Stimulated activated CD4-positive, alpha-beta T cell treated with anti-CD3 and anti-CD28 coated beads, Interleukin-15, amount 100 ng/mL, for 48 hours (primary cell): ENCODE measurements around the gene L2HGDH.
"Not testable (repeated sequence)": the region's sequence is repeated elsewhere in the genome, so short reads cannot be mapped to it uniquely, and the experiment has no call there.

Source experiments
- DNase-seq, 2 donors: peaks; one replicate each; pipeline ENCODE4 v3.0.0-alpha.2; 2020; ENCODE audit warnings: low read depth in 2 of 2

L2HGDH gene

DNA sequence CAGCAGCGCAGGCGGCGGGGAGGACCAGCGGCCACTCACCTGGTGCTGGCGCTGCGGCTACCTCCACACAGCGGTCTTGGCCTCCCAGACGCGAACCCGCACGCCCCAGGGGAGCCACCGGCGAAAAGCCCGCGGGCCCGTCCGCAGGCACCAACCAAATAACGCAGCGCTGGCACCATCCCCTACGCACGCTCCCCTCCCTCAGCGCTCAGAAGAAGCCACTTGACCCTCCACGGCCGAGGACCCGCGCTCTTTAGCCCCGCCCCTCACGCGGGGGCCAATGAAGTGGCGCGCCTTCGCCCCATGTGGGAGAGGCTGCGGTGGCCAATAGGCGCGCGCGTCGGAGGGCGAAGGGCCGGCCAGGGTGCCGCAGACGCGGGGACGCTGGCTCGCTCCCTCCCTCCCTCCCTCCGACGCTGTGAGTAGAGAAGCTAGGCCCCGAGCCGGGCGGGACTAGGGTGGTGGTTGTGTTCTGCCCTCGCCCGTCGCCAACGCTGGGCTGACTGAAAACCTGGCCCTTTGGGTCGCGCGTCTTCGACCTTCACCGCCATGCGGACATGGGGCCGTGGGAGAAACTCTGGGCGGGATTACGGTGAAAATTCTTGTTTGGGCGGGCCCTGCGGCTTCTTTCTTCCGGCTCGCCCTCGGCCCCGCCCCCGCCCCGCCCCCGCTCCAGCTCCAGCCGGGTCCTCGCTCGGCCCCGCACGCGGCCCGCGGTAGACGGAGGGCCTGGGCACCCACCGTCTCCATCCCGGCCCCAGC lies at the start of gene L2HGDH, which contains the start of gene DMAC2L:
L2HGDH (minus strand) TSS at position 258 of the 762 bp plus-strand sequence; CDS start at position 179, 79 bp downstream.
DMAC2L (plus strand) TSS at position 353 of the 762 bp plus-strand sequence. CDS start 9,164 bp downstream, outside the sequence.
- DNase-seq = peak; percentile 79 to 86

DNA sequence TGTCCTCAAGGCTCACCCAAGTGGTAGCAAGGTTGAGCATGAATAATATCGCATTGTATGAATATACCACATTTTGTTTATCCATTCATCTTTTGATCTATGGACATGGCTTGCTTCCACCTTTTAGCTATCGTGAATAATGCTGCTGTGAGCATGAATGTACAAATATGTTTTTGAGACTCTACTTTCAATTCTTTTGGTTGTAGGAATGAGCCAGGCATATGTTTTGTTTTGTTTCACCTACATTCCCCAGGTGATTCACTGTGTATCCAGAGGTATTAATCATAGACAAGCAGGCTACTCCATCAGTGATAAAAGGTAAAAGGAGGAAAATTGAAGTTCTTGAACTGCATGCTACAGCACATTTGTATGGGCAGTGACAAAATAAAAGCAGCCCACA lies 48.8 kb upstream of the L2HGDH start:
- DNase-seq = no peak

- no peak for DNase-seq
These were observed 48.1 kb upstream of the L2HGDH start for GRCh38 chr14:50360093-50360492.

GRCh38 chr14:50359631-50360030 lies 47.6 kb upstream of the L2HGDH start:
- no peak for DNase-seq

GRCh38 chr14:50357753-50358395 lies 45.8 kb upstream of the L2HGDH start:
- DNase-seq = no peak

DNA sequence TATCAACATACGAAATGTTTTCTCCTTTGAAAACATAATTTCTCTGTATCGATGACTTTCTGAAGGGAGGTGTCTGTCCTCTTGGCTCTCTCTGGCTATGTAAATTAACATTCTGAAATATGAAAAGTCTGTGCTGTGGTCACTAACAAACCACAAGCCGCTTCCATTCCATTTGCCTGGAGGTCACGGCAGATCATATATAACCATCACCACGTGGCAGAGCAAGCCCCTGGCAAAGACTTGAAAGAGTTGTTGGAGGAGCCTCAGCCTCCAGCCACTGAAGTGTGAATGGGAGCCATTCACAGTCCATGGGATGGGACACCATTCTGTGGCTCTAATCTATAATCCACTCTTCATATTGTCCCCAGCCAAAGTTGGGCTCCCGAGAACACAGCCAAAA lies 45.1 kb upstream of the L2HGDH start:
- DNase-seq = no peak

- DNase-seq = not testable (repeated sequence)
These were observed 44.3 kb upstream of the L2HGDH start for GRCh38 chr14:50356283-50356682.

GRCh38 chr14:50355692-50356091 lies 43.7 kb upstream of the L2HGDH start:
- DNase-seq = no peak

GRCh38 chr14:50354527-50354926 lies 42.5 kb upstream of the L2HGDH start:
- no peak for DNase-seq

DNA sequence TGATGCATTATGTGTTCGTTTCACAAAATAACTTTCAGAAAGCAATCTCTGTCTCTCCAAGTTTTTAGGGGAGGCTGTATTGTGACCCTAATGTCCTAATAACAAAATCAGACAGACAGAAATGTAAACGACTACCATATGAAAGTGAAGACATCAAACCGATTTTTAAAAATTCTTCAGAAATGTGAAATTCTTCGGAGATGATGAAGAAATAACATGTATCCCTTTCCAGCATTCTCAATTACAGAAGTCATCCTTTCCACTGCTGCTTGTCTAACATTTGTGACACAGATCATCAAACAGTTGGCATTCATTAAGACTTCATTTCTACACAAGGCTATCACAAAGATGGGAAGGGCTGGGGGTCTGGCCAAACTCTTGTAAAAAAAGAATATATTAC lies 41.1 kb upstream of the L2HGDH start:
- no peak for DNase-seq

- no peak for DNase-seq
These were observed 40.6 kb upstream of the L2HGDH start for GRCh38 chr14:50352584-50352983.

GRCh38 chr14:50350975-50351374 lies 38.9 kb upstream of the L2HGDH start:
- DNase-seq = no peak

DNA sequence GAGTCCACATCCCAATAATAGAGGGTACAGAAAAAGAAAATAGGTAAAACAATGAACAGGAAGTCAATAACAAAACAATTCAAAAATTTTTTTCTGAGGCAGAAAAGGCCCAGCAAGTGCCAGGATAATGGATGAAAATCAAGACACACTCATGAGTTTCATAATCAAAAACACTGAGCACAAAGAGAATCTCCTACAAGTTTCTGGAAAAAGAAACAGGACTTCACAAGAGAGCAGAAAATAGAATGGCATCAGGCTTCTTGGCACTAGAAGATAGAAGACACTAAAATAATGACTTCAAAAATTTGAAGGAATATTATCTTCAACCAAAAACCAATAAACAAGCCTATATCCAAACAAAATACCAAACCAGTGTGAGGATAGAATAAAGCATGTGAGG lies 36.9 kb upstream of the L2HGDH start:
- no peak for DNase-seq

GRCh38 chr14:50347521-50347920 lies 35.5 kb upstream of the L2HGDH start:
- no peak for DNase-seq

DNA sequence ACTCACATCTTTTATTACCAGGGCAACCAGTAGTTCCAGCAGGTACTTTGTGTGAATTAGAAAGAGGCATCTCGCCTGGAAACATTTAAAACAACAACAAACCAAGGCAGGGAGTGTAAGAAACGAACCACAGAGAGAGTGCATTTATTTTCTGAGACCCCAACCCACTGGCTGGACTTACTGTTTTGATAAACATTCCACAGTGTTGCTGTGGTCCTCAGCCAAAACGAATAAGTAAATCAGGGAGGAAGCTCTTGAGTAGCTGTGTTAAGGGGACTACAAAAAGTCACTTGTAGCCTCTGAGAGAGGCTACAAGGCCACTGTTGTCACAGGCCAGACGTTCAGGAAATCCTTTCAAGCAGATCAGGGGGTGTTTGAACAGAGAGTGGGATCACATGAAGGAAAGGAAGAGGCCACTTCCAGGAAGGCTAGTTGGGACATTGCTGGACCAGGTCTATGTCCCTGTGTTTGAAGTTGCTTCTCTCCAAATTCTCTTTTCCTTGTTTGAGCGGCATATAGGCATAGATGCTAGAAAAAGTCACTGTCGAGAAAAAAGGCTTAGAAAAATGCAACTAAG lies 33.9 kb upstream of the L2HGDH start:
- no peak for DNase-seq

GRCh38 chr14:50344876-50345563 lies 33.0 kb upstream of the L2HGDH start:
- no peak for DNase-seq

DNA sequence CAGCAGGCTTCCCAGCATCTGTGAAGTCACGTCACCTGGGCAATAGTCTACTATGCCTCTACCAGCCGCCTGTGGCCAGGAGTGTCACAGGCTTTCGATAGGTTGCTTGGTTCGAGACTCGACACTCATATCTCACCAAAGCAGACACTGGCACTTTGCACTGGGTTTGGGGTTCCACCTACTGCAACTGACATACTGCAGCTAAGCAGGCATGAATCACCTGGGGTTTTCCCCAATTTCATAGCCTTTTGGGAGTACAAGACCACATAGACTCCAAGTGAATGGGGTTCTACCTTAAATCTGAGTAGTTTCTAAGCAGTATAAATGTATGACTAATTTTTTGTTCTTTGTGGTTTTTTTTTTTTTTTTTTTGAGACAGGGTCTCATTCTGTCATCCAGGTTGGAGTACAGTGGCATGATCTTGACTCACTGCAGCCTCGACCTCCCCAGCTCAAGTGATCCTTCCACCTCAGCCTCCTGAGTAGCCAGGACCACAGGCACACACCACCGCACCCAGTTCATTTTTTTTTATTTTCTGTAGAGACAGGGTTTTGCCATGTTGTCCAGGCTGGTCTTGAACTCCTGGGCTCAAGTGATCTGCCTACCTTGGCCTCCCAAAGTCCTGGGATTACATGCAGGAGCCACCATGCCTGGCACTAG lies 32.2 kb upstream of the L2HGDH start:
- DNase-seq = peak; percentile 74 to 78

DNA sequence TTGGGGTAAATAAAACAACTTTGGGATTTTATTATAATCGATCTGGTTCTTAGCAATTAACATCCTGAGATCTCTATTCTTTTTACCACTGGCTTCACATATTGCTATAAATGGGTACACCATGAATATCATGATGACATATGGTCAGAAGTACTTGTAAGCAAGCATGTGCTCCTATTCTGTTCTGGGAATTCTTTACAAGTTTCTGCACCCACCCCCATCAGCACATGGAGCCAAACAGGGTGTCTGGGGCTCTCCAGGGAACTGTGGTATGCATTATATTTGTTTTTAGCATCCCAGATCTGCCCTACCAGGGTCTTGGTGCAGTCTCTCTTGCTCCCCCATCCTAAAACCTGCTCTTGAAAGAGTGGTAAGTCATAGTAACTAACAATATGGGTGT lies 31.4 kb upstream of the L2HGDH start:
- DNase-seq = no peak

- DNase-seq = peak; percentile 18 to 36
These were observed 30.4 kb upstream of the L2HGDH start for GRCh38 chr14:50342221-50343078.

DNA sequence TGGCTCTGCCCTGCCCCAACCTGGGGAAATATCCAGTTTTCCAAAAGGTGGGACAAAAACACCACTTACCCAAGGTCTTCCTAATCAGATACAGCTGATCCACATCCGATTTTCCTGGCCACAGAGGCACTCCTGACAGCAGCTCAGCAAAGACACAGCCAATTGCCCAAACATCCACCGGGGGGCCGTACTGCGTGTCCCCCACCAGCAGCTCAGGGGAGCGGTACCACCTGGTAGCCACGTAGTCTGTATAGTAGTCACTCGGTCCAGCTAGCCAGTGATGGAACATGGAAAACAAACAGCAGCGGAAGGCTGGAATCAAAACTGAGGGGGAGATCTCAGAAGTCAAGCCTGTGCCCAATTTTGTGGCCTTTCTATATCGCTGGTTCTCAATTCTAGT lies 28.9 kb upstream of the L2HGDH start:
- DNase-seq = no peak

DNA sequence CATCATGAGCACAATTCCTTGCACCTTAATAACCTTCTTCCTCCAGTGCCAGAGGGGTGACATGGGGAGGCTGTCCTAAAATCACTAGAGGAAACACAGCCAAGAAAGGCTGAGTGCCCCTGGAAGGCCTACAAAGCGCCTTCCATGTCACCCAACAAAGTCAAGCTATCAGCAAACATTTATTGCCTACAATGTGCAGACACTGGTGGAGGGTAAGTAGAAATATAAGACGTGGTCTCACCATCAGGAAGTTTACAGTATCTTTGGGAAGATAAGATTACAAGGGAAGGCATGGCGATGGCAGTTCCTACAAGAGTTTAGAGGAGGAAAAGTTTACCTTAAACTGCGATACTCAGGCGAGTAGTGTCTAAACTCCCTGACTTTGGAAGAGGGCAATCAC lies 28.0 kb upstream of the L2HGDH start:
- no peak for DNase-seq
